HepG2 (cell line): ENCODE results near the gene LZTS2. TPM values are rescaled to one million over a fixed set of nuclear protein-coding genes. Genes with fewer than 3 reads are reported as not detected.

Source experiments
- AKAP8 ChIP-seq: sonication (generic); formaldehyde crosslinking; IDR thresholded peaks from 2 replicates; pipeline ENCODE4 v1.5.1; 2020; ENCODE audit warnings: mild to moderate bottlenecking, missing genetic modification reagents
- ATF1 ChIP-seq: IDR thresholded peaks from 2 replicates; pipeline ENCODE4 v1.6.1; 2016; ENCODE audit warnings: mild to moderate bottlenecking, control low read depth
- ATF7 ChIP-seq, 2 experiments: fragments of 450-650 bp in 1 of 2; sonication (generic) in 1 of 2; formaldehyde crosslinking in 1 of 2; IDR thresholded peaks; 2 replicates each; pipeline versions ENCODE4 v1.4.0 to v1.6.1; 2016 to 2020; ENCODE audit warnings: antibody characterized with exemption in 1 of 2, mild to moderate bottlenecking in 1 of 2, missing genetic modification reagents in 1 of 2
- BORCS8-MEF2B ChIP-seq: sonication (generic); formaldehyde crosslinking; IDR thresholded peaks from 2 replicates; pipeline ENCODE4 v1.8.0; 2022; ENCODE audit warnings: mild to moderate bottlenecking, missing genetic modification reagents
- ELF1 ChIP-seq: sonication (generic); formaldehyde crosslinking; IDR thresholded peaks from 2 replicates; pipeline ENCODE4 v1.4.0; 2020; ENCODE audit warnings: missing genetic modification reagents
- ETS1 ChIP-seq: sonication (generic); formaldehyde crosslinking; IDR thresholded peaks from 2 replicates; pipeline ENCODE4 v1.4.0; 2020; ENCODE audit warnings: missing genetic modification reagents
- GTF2F1 ChIP-seq: fragments of 150-350 bp; IDR thresholded peaks from 2 replicates; pipeline ENCODE4 v1.6.1; 2014; ENCODE audit warnings: low read length
- HNRNPL ChIP-seq: fragments of 200-400 bp; formaldehyde crosslinking; IDR thresholded peaks from 2 replicates; pipeline ENCODE4 v1.6.1; 2017; ENCODE audit warnings: mild to moderate bottlenecking, low read depth, low read length
- ISL2 ChIP-seq: sonication (generic); formaldehyde crosslinking; IDR thresholded peaks from 2 replicates; pipeline ENCODE4 v1.5.0; 2020; ENCODE audit warnings: missing genetic modification reagents
- MLLT10 ChIP-seq: sonication (generic); formaldehyde crosslinking; IDR thresholded peaks from 2 replicates; pipeline ENCODE4 v1.4.0; 2020; ENCODE audit warnings: missing genetic modification reagents
- RAD51 ChIP-seq: fragments of 450-650 bp; IDR thresholded peaks from 2 replicates; pipeline ENCODE4 v1.6.1; 2016; ENCODE audit warnings: borderline replicate concordance
- SPEN ChIP-seq: sonication (generic); formaldehyde crosslinking; IDR thresholded peaks from 2 replicates; pipeline ENCODE4 v1.5.1; 2020; ENCODE audit warnings: low read depth, mild to moderate bottlenecking, missing genetic modification reagents
- ZBTB37 ChIP-seq: sonication (generic); formaldehyde crosslinking; IDR thresholded peaks from 2 replicates; pipeline ENCODE4 v1.4.0; 2020; ENCODE audit warnings: mild to moderate bottlenecking, missing genetic modification reagents
- ZBTB7B ChIP-seq: sonication (generic); formaldehyde crosslinking; IDR thresholded peaks from 2 replicates; pipeline ENCODE4 v1.4.0; 2020; ENCODE audit warnings: missing genetic modification reagents
- ZFP36L1 ChIP-seq: sonication (generic); formaldehyde crosslinking; IDR thresholded peaks from 2 replicates; pipeline ENCODE4 v1.8.0; 2022; ENCODE audit warnings: mild to moderate bottlenecking, missing genetic modification reagents, moderate library complexity
- ZNF484 ChIP-seq: sonication (generic); formaldehyde crosslinking; IDR thresholded peaks from 2 replicates; pipeline ENCODE4 v1.5.1; 2020; ENCODE audit warnings: mild to moderate bottlenecking, low read depth, missing genetic modification reagents, borderline replicate concordance
- ZNF646 ChIP-seq: sonication (generic); formaldehyde crosslinking; IDR thresholded peaks from 2 replicates; pipeline ENCODE4 v1.9.0; 2021; ENCODE audit warnings: mild to moderate bottlenecking, missing genetic modification reagents
- ZNF670 ChIP-seq: sonication (generic); formaldehyde crosslinking; IDR thresholded peaks from 2 replicates; pipeline ENCODE4 v1.8.0; 2022; ENCODE audit warnings: mild to moderate bottlenecking, missing genetic modification reagents, borderline replicate concordance
- polyA plus RNA-seq, 8 experiments: library from polyadenylated mRNA; depleted of rRNA in 3 of 8; stranded (reverse) in 7 of 8; unstranded in 1 of 8; fragments of >200 nt; fragmentation: Illumina TruSeq in 4 of 8; extraction: Trizol in 4 of 8; gene quantifications; 2 replicates each; pipeline versions ENCODE4 v1.2.1 to v1.2.3, GENCODE V29; 2011 to 2016; ENCODE audit warnings: low read depth in 4 of 8, missing spikeins in 1 of 8, mixed read lengths in 1 of 8; ENCODE audit not compliant: insufficient read depth in 1 of 8
- total RNA-seq, 5 experiments: library from RNA; depleted of rRNA; stranded (reverse); fragments of >200 nt; fragmentation: Illumina TruSeq; extraction: Trizol; gene quantifications; 2 replicates each; pipeline ENCODE4 v1.2.3, GENCODE V29; 2016; ENCODE audit warnings: low read depth in 1 of 5
- TF ChIP-seq, protein P1 (sequence below): sonication (generic); formaldehyde crosslinking; IDR thresholded peaks from 2 replicates; pipeline ENCODE4 v1.5.0; 2020; ENCODE audit warnings: missing genetic modification reagents

LZTS2 gene
- total and polyA plus RNA-seq, 2 of the 13 experiments (the other 11 are each of a cell fraction or from before 2014, with no cell fraction given), result 43.6 to 65.6 TPM

- TF ChIP-seq BORCS8-MEF2B (CRISPR knock-in tag), result no peak
- TF ChIP-seq ZNF646 (CRISPR knock-in tag), result no peak
- TF ChIP-seq AKAP8 (CRISPR knock-in tag), result no peak
- 0 out of 2 replicates have a peak, but pooled peaks have one; percentile 14 for TF ChIP-seq HNRNPL
- no peak for TF ChIP-seq GTF2F1
- no peak for TF ChIP-seq RAD51
- TF ChIP-seq ZBTB7B (CRISPR knock-in tag), result no peak; the same call in 1 of the 2 replicates
- TF ChIP-seq, protein P1, sequence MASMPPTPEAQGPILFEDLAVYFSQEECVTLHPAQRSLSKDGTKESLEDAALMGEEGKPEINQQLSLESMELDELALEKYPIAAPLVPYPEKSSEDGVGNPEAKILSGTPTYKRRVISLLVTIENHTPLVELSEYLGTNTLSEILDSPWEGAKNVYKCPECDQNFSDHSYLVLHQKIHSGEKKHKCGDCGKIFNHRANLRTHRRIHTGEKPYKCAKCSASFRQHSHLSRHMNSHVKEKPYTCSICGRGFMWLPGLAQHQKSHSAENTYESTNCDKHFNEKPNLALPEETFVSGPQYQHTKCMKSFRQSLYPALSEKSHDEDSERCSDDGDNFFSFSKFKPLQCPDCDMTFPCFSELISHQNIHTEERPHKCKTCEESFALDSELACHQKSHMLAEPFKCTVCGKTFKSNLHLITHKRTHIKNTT (CRISPR knock-in tag), result no peak
- TF ChIP-seq ISL2, result no peak
- no peak for TF ChIP-seq ELF1 (CRISPR knock-in tag)
- TF ChIP-seq SPEN (CRISPR knock-in tag), result peak; percentile 1; the same call in 1 of the 2 replicates
- TF ChIP-seq ZNF484 (CRISPR knock-in tag), result no peak
- TF ChIP-seq ZFP36L1 (CRISPR knock-in tag), result no peak
- no peak for TF ChIP-seq ZBTB37 (CRISPR knock-in tag)
- TF ChIP-seq ETS1 (CRISPR knock-in tag), result no peak
- TF ChIP-seq ATF1, result no peak
- no peak for TF ChIP-seq MLLT10 (CRISPR knock-in tag)
- no peak for TF ChIP-seq ATF7 (IDR thresholded peaks at IDR 0.05)
- TF ChIP-seq ATF7 (CRISPR knock-in tag; IDR thresholded peaks at IDR 0.05), result no peak
- no peak for TF ChIP-seq ZNF670 (CRISPR knock-in tag)
Observed at GRCh38 chr10:100998183-100998990, 1.2 kb upstream of the LZTS2 start (continued).
